Sigmoid colon (tissue), 3 donors: Measurements from ENCODE around the gene FAM98C.

Source experiments
- CTCF ChIP-seq, 4 experiments: fragments of 450-650 bp in 3 of 4; fragments of 200-600 bp in 1 of 4; IDR thresholded peaks; one replicate each; pipeline ENCODE4 v1.5.1; 2016 to 2019; ENCODE audit warnings: antibody characterized with exemption in 4 of 4, mild to moderate bottlenecking in 3 of 4, moderate library complexity in 2 of 4
- POLR2A ChIP-seq, 2 donors: fragments of 450-650 bp; IDR thresholded peaks; one replicate each; pipeline ENCODE4 v1.6.1; 2016; ENCODE audit warnings: antibody characterized with exemption in 2 of 2, mild to moderate bottlenecking in 2 of 2, moderate library complexity in 2 of 2

DNA sequence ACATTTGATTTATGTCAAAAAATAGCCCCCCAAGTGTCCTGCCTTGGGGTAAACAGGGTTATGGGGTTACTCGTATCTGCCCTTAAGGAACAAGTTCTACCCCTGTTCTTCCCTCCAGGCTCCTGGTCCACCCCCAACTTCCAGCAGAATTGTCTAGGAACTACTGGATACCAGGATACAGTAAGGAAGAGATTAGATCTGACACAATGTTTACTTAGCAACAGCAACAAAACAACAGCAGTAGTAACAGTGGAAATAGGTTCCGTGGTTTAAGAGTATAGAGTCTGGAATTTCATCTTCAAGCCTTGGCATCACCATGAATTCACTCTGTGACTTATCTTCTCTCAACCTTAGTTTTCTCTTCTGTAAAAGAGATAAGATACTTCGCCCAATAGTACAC, 1.7 kb upstream of the FAM98C start:
- TF ChIP-seq CTCF (IDR thresholded peaks at IDR 0.05) (no peak), POLR2A (IDR thresholded peaks at IDR 0.05) (no peak)
